ENCODE measurements around the gene SCUBE3. TPM values are rescaled to one million over a fixed set of nuclear protein-coding genes. Genes with fewer than 3 reads are reported as not detected.
A peak's percentile ranks its signal among the peaks of the same experiment; 100 is the strongest.

The SCUBE3 gene
- total RNA-seq, 1 experiment from 2014 or later, result 0.17 TPM

- intact Hi-C loops (cut with micrococcal nuclease; ENCODE audit: unreplicated experiment), result no loop called here
- H3K4me2 ChIP-seq, result peak overlapping the region; percentile 96
- peaks cover 16% of the 10 kb centered on the region; the same call in 1 of the 2 replicates for H3K4me1 ChIP-seq (replicated peaks; ENCODE audit: insufficient read depth)
- no peaks in the 10 kb centered on the region for H3K9me2 ChIP-seq (ENCODE audit: insufficient read depth)
- no peaks in the 10 kb centered on the region for H3K36me3 ChIP-seq (ENCODE audit: low read depth)
- H4K20me1 ChIP-seq (ENCODE audit: insufficient read depth), result no peaks in the 10 kb centered on the region
- H3K27me3 ChIP-seq (ENCODE audit: insufficient read depth, low read depth), result no peaks in the 10 kb centered on the region
- H3K4me3 ChIP-seq, result peak overlapping the region; percentile 92; the same call in 1 of the 2 replicates
- peaks cover 20% of the 10 kb centered on the region for H3F3A ChIP-seq (ENCODE audit: insufficient read depth, low read depth)
- TF ChIP-seq EZH2 (IDR thresholded peaks at IDR 0.05; ENCODE audit: low read depth), result no peak
- no peak for TF ChIP-seq CTCF (conservative IDR thresholded peaks at IDR 0.05)
- ChIA-PET CTCF (no interaction called here), POLR2A (ENCODE audit: unreplicated experiment) (no interaction called here)
- DNase-seq, result no peak
- no peak overlapping the region; the same call in 1 of the 2 replicates for H2AFZ ChIP-seq
- H3K9me3 ChIP-seq (ENCODE audit: insufficient read depth, low read depth), result no peaks in the 10 kb centered on the region
- BruUV-seq (replicated peaks), result no TSS peak
- H3K79me2 ChIP-seq (ENCODE audit: low read depth), result peaks cover 28% of the 10 kb centered on the region
- peak overlapping the region; percentile 92 for H3K27ac ChIP-seq
Observed at GRCh38 chr6:35260591-35261570, 47.1 kb downstream of the SCUBE3 start.

DNA sequence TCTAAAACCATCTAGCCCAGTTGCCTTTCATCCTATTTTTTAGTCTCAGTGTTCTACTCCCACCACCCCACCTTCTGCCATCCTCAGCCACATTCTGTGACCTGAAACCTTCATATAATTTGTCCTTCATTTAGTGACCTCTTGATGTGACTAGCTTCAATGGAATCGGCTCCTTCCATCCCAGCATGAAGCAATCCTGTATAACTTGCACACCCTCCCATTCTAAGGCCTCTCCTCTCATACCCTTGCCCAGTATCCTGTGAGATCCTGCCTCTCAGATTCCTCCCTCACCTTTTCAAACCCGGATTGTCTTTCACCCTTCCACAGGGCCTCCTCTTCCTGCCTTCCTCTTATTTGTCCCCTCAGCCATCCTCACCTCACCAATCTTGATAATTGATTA is 48.8 kb downstream of the SCUBE3 start:
- POLR2A ChIA-PET (ENCODE audit: unreplicated experiment), result no interaction called here
- BruUV-seq (replicated peaks), result no TSS peak

More for the DNA sequence above, 48.8 kb downstream of the SCUBE3 start:
- peaks cover 16% of the 10 kb centered on the region; the same call in 1 of the 2 replicates for H3K4me1 ChIP-seq (replicated peaks; ENCODE audit: insufficient read depth)
- no peaks in the 10 kb centered on the region for H3K36me3 ChIP-seq (ENCODE audit: low read depth)
- intact Hi-C loops (cut with micrococcal nuclease; ENCODE audit: unreplicated experiment), result no loop called here
- peaks cover 24% of the 10 kb centered on the region for H3K79me2 ChIP-seq (ENCODE audit: low read depth)
- no peak overlapping the region for H3K4me2 ChIP-seq
- no peak overlapping the region for H2AFZ ChIP-seq
- no peak for DNase-seq
- H3K9me2 ChIP-seq (ENCODE audit: insufficient read depth), result no peaks in the 10 kb centered on the region
- TF ChIP-seq EZH2 (IDR thresholded peaks at IDR 0.05; ENCODE audit: low read depth), result no peak
- no peak for TF ChIP-seq CTCF (conservative IDR thresholded peaks at IDR 0.05)
- no peaks in the 10 kb centered on the region for H3K9me3 ChIP-seq (ENCODE audit: insufficient read depth, low read depth)
- no peaks in the 10 kb centered on the region for H3K27me3 ChIP-seq (ENCODE audit: insufficient read depth, low read depth)
- no peak overlapping the region for H3K27ac ChIP-seq
- H4K20me1 ChIP-seq (ENCODE audit: insufficient read depth), result no peaks in the 10 kb centered on the region
- no peak overlapping the region for H3K4me3 ChIP-seq
- CTCF ChIA-PET, result no interaction called here
- H3F3A ChIP-seq (ENCODE audit: insufficient read depth, low read depth), result peaks cover 20% of the 10 kb centered on the region
